GM12873 (cell line): Measurements from ENCODE around the gene MLKL.

Experiments used
- TF ChIP-seq, protein P1 (sequence below): IDR thresholded peaks from 2 replicates; pipeline ENCODE4 v1.5.1; 2012; ENCODE audit warnings: low read depth, mild to moderate bottlenecking, moderate library complexity, low read length, control low read depth; ENCODE audit not compliant: insufficient read depth; ENCODE audit errors: missing control alignments

Gene MLKL

DNA sequence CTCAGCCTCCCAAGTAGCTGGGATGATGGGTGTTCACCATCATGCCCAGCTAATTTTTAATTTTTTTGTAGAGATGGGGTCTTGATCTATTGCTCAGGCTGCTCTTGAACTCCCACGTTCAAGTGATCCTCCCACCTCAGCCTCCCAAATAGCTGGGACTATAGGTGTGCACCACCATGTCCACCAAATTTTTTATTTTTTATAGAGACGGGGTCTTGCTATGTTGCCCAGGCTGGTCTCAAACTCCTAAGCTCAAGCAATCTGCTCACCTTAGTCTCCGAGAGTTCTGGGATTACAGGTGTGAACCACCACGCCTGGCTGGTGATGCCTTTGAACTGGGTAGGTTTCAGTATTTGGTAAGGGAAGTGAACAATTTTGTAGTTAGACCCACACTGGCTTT is 43.9 kb upstream of the MLKL start:
- TF ChIP-seq, protein P1, sequence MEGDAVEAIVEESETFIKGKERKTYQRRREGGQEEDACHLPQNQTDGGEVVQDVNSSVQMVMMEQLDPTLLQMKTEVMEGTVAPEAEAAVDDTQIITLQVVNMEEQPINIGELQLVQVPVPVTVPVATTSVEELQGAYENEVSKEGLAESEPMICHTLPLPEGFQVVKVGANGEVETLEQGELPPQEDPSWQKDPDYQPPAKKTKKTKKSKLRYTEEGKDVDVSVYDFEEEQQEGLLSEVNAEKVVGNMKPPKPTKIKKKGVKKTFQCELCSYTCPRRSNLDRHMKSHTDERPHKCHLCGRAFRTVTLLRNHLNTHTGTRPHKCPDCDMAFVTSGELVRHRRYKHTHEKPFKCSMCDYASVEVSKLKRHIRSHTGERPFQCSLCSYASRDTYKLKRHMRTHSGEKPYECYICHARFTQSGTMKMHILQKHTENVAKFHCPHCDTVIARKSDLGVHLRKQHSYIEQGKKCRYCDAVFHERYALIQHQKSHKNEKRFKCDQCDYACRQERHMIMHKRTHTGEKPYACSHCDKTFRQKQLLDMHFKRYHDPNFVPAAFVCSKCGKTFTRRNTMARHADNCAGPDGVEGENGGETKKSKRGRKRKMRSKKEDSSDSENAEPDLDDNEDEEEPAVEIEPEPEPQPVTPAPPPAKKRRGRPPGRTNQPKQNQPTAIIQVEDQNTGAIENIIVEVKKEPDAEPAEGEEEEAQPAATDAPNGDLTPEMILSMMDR: no peak

DNA sequence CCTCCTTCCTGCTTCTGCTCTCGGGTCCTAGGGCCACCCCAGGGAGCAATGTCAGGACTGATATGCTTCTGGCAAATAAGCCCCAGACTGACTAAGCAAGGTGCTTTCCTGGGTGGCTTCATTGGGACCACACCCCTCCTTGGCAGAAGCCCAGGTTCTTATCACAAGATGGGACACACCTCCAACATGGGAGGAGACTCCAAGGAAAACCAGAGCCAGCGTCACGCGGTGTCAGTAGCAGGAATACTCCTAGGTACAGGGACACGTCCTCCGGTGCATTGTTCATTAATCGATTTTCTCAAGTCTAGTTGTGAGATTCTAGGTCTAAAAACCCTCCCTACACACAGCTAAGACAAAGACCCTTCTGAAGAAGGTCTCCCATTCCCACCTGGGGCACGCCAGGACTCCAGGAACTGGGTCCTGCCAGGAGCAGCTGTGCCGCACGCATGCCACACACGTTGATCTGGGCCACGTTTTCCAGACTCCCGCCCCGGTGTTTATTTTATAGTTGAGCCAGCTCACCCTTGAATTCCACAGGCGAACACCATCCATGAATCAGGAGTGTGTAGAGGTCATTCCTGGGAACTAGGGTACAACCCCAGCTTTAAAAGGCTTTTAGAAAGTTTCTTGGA is 43.1 kb upstream of the MLKL start:
- TF ChIP-seq, protein P1: no peak

DNA sequence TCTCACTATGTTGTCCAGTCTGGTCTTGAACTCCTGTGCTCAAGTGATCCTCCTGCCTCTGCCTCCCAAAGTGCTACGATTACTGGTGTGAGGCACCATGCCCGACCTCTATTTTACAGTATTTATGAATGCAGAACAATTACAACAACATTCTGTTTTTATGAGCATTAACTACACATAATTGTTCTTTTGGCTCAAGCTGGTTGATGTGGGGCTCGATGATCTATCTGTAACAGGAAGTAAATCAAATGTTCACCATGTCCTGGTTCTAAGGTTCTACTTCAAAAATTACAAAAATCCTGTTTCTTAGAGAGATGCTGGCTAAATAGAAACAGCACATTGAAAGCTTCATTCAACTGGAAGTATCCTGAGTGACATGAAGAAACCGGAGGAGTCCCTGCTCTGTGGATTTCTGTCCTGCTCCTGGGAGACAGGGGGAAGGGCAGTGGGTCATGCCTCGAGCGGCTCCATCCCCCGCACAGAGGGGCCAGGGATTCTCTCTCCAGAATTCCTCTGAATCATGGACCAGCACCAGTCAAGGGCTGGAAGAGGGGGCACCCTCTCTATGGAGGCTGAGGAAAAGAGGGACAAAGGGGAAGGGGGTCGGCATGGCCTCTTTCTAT is 42.5 kb upstream of the MLKL start:
- TF ChIP-seq, protein P1: no peak

DNA sequence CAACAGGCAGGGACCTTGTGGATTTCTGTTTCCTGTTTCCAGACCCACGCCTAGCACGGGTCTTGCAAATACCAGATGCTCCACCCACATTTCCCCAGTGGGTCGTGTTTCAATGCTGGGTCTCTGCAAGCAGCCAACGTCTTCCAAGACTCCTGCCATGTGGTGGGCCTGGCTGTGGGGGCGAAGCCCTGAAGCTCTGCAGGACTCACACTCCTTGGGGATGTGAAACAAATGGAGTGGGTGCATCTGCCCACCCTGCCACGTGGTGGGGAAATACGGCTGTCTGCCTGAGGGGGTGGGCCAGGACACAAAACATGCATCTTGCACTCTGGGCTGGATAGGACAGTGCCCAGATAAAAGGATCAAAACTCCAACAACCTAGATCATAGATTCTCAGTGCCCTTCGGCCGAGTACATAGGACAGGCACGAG is 41.4 kb upstream of the MLKL start:
- TF ChIP-seq, protein P1: no peak

DNA sequence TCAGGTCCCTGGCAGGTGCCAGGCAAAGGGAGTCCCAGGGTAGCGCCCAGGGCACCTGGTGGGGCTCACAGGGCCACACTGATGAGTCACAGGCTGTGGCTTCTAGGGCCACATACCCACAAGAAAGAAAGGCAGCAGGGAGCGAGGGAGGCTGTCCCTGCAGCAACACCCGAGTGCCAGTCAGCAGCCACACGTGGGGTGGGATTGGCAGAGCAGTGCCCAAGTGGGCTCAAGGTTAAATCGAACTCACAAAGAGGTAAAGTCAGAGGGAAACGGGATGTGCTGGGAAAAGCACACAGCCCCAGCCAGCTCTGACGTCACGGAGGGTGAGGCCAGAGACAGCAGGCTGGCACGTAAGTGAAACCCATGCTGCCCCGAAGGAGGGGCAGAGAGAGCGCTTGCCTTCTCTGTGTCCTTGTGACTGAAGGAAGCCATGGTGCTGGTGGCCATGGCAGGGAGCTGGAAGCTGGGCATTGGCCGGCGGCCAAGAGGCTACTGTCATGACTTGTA is 40.2 kb upstream of the MLKL start:
- TF ChIP-seq, protein P1: no peak

DNA sequence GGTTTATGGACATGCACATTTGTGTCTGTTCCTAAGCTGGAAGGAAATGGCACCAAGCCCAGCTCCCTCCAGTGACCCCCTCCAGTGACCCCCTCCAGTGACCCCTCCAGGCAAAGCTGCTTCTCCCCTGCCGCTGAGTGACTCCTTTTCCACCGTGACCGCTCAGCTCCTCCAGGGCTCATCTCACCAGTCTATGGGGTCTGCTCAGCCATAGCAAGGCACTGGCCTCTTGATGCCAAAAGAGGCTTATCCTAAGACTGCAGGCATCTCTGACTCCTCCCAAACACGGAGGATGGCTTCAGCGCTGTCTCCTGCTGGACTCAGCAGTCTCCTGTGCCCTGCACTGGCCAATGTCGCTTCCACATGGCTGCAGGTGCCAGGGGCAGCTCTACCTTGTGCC is 38.6 kb upstream of the MLKL start:
- TF ChIP-seq, protein P1: no peak

DNA sequence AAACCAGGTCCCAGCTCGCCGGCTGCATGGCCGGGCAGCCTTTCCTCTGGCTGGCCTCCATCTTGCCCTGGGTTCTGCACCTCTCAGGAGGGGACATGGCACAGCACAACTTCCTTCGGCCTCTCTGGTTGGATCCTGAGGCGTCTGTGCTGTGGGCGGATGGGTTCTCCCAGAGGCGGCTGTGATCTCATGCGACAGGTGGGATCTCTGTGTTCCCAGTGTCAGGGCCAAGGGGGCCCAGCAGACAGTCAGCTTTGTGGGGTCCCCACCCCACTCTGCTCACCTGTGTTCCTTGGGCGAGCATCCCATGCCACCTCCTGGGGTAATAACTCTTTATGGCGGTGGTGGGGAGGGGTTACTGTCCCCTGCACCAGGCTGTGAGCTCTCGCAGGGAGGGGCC is 38.2 kb upstream of the MLKL start:
- TF ChIP-seq, protein P1: no peak
